Testis (tissue), 3 donors: ENCODE measurements around the gene PNN. TPM values are rescaled to one million over a fixed set of nuclear protein-coding genes. Genes with fewer than 3 reads are reported as not detected.
"Not testable (repeated sequence)": the region's sequence is repeated elsewhere in the genome, so short reads cannot be mapped to it uniquely, and the experiment has no call there.

Source experiments
- DNase-seq: peaks from one replicate; pipeline ENCODE4 v3.0.0-alpha.2; 2019
- H3K27ac ChIP-seq, 2 donors: fragments of 200-600 bp; sonication (generic); one replicate each; pipeline ENCODE4 v1.5.1; 2019
- H3K27me3 ChIP-seq: fragments of 200-600 bp; sonication (generic); one replicate; pipeline ENCODE4 v1.5.1; 2019
- H3K36me3 ChIP-seq: fragments of 200-600 bp; sonication (generic); one replicate; pipeline ENCODE4 v1.5.1; 2017; ENCODE audit warnings: low read depth; ENCODE audit errors: missing control alignments
- H3K4me1 ChIP-seq: fragments of 200-600 bp; sonication (generic); one replicate; pipeline ENCODE4 v1.5.1; 2019
- H3K4me3 ChIP-seq, 2 donors: fragments of 200-600 bp; sonication (generic); one replicate each; pipeline ENCODE4 v1.5.1; 2017 to 2019
- H3K9me3 ChIP-seq: fragments of 200-600 bp; sonication (generic); one replicate; pipeline ENCODE4 v1.5.1; 2017
- CTCF ChIP-seq, 3 experiments: fragments of 450-650 bp in 2 of 3; fragments of 200-600 bp in 1 of 3; sonication (generic) in 1 of 3; IDR thresholded peaks; one replicate each; pipeline ENCODE4 v1.5.1; 2016 to 2019; ENCODE audit warnings: antibody characterized with exemption in 3 of 3, mild to moderate bottlenecking in 2 of 3, moderate library complexity in 1 of 3
- POLR2A ChIP-seq: fragments of 450-650 bp; IDR thresholded peaks from one replicate; pipeline ENCODE4 v1.6.1; 2017; ENCODE audit warnings: antibody characterized with exemption, mild to moderate bottlenecking, moderate library complexity
- WGBS, 2 donors: methylation state at CpG; one replicate each; pipeline ENCODE4 v1.1.5; 2018; 5-methylcytosine and 5-hydroxymethylcytosine counted together
- intact Hi-C: fragments of 100-400 bp; cut with DNase I; formaldehyde crosslinking; loops from one replicate; pipeline ENCODE4 v1.15.1; 2023; ENCODE audit warnings: low total_unique reads
- polyA plus RNA-seq: library from polyadenylated mRNA; stranded (reverse); fragments of 350-450 nt; fragmentation: Illumina TruSeq; extraction: RNeasy Lipid Tissue Mini Kit (QIAGEN cat#74804); gene quantifications from one replicate; pipeline ENCODE4 v1.2.3, GENCODE V29; 2014; ENCODE audit warnings: low read depth, low replicate concordance; ENCODE audit not compliant: insufficient read depth
- total RNA-seq, 2 donors: library from RNA; depleted of rRNA; stranded (reverse); fragments of >200 nt; gene quantifications; one replicate each; pipeline ENCODE4 v1.2.3, GENCODE V29; 2016

Gene PNN
- total and polyA plus RNA-seq, 3 donors from 2014 or later: 32.5 to 78.5 (median 54.1) TPM

GRCh38 chr14:39181026-39181692 lies 6.1 kb downstream of the PNN start:
- no peak for DNase-seq
- no peaks in the 10 kb centered on the region for H3K27me3 ChIP-seq
- H3K36me3 ChIP-seq: no peaks in the 10 kb centered on the region
- H3K4me3 ChIP-seq: no peak overlapping the region
- H3K4me1 ChIP-seq: peaks cover 5% of the 10 kb centered on the region
- H3K9me3 ChIP-seq: no peaks in the 10 kb centered on the region
- 92 to 93% methylated on average over 7 of the region's 7 CpGs for WGBS, 2 donors
- TF ChIP-seq POLR2A: no peak
- TF ChIP-seq CTCF (IDR thresholded peaks at IDR 0.05): no peak
- no peak overlapping the region for H3K27ac ChIP-seq
- intact Hi-C loops: no loop called here

- H3K27ac ChIP-seq: no peak overlapping the region
- no peak overlapping the region for H3K4me3 ChIP-seq
- DNase-seq: no peak
- TF ChIP-seq CTCF (IDR thresholded peaks at IDR 0.05) (no peak), POLR2A (no peak)
- H3K27me3 ChIP-seq: no peaks in the 10 kb centered on the region
- H3K36me3 ChIP-seq: no peaks in the 10 kb centered on the region
- H3K4me1 ChIP-seq: peaks cover under 1% of the 10 kb centered on the region
- no peaks in the 10 kb centered on the region for H3K9me3 ChIP-seq
- intact Hi-C loops: no loop called here
- 89 to 93% methylated on average over 5 of the region's 5 CpGs for WGBS, 2 donors
Observed at GRCh38 chr14:39181693-39182047, 6.6 kb downstream of the PNN start.

GRCh38 chr14:39182770-39183684 lies 8.0 kb downstream of the PNN start:
- no peaks in the 10 kb centered on the region for H3K36me3 ChIP-seq
- no peak overlapping the region for H3K4me3 ChIP-seq
- no peak for DNase-seq
- intact Hi-C loops: no loop called here
- no peaks in the 10 kb centered on the region for H3K27me3 ChIP-seq
- H3K4me1 ChIP-seq: no peaks in the 10 kb centered on the region
- TF ChIP-seq POLR2A (no peak), CTCF (IDR thresholded peaks at IDR 0.05) (no peak)
- H3K9me3 ChIP-seq: no peaks in the 10 kb centered on the region
- 95 to 100% methylated on average over 1 of the region's 1 CpG for WGBS, 2 donors
- no peak overlapping the region for H3K27ac ChIP-seq

GRCh38 chr14:39183685-39184003 lies 8.6 kb downstream of the PNN start:
- H3K4me3 ChIP-seq, H3K4me1 ChIP-seq, H3K27me3 ChIP-seq, H3K27ac ChIP-seq, intact Hi-C loops, H3K36me3 ChIP-seq, DNase-seq, H3K9me3 ChIP-seq: not testable (repeated sequence)
- WGBS, 2 donors: 84 to 93% methylated on average over 5 of the region's 5 CpGs

GRCh38 chr14:39184628-39185255 lies 9.7 kb downstream of the PNN start:
- Histone ChIP-seq H3K27me3 (no peaks in the 10 kb centered on the region), H3K27ac (no peak overlapping the region), H3K9me3 (no peaks in the 10 kb centered on the region), H3K36me3 (no peaks in the 10 kb centered on the region), H3K4me1 (no peaks in the 10 kb centered on the region), H3K4me3 (no peak overlapping the region)
- TF ChIP-seq POLR2A (no peak), CTCF (IDR thresholded peaks at IDR 0.05) (no peak)
- no peak for DNase-seq
- intact Hi-C loops: no loop called here
- 93 to 97% methylated on average over 4 of the region's 4 CpGs for WGBS, 2 donors
